LNCAP (cell line): Measurements from ENCODE around the gene ANKZF1.

Source experiments
- TF ChIP-seq, protein P1 (sequence below): fragments of 450-650 bp; IDR thresholded peaks from 2 replicates; pipeline ENCODE4 v1.5.1; 2017; ENCODE audit warnings: mild to moderate bottlenecking

Gene ANKZF1, protein sequence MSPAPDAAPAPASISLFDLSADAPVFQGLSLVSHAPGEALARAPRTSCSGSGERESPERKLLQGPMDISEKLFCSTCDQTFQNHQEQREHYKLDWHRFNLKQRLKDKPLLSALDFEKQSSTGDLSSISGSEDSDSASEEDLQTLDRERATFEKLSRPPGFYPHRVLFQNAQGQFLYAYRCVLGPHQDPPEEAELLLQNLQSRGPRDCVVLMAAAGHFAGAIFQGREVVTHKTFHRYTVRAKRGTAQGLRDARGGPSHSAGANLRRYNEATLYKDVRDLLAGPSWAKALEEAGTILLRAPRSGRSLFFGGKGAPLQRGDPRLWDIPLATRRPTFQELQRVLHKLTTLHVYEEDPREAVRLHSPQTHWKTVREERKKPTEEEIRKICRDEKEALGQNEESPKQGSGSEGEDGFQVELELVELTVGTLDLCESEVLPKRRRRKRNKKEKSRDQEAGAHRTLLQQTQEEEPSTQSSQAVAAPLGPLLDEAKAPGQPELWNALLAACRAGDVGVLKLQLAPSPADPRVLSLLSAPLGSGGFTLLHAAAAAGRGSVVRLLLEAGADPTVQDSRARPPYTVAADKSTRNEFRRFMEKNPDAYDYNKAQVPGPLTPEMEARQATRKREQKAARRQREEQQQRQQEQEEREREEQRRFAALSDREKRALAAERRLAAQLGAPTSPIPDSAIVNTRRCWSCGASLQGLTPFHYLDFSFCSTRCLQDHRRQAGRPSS

DNA sequence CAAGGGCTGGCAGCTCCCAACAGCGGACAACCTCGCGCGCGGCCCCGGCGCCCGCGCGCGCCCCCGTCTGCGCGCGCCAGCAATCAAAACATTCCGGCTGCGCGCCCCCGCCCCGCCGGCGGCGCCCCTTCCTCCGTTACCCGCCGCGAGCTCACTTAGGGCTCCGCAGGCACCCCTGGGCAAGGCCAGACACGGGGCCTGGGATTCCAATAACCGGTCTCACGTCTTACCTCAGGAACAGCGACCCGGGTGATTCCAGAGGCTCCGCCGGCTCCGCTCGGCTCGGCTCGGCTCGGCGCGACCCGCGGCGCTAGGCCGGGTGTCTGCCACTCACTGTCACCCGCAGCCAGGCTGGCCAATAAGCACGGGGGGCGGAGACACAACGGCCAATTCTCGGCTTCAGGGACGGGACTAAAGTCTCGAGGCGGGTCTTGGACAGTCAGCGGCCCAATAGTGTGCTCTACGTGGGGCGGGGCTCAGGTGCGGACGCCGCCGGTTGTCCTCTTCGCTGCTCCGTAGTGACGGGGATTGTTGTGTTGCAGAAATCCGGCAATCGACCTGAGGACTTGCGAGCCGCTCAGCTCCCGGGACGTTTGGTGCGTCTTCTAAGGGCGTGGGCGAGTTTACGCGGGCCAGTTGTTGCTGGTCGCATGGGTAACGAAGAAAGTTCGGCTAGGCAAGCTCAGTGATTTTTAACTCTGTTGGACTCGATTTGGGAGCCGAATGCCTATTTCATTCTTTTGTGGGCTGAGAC is at the start of gene ANKZF1, which contains the start of gene ATG9A:
TSS of gene ANKZF1 (plus strand) at position 502 of the 754 bp plus-strand sequence. CDS start 452 bp downstream, outside the sequence.
TSS of gene ATG9A (minus strand) at position 332 of the 754 bp plus-strand sequence. CDS start 1,612 bp downstream, outside the sequence.
- TF ChIP-seq, protein P1, sequence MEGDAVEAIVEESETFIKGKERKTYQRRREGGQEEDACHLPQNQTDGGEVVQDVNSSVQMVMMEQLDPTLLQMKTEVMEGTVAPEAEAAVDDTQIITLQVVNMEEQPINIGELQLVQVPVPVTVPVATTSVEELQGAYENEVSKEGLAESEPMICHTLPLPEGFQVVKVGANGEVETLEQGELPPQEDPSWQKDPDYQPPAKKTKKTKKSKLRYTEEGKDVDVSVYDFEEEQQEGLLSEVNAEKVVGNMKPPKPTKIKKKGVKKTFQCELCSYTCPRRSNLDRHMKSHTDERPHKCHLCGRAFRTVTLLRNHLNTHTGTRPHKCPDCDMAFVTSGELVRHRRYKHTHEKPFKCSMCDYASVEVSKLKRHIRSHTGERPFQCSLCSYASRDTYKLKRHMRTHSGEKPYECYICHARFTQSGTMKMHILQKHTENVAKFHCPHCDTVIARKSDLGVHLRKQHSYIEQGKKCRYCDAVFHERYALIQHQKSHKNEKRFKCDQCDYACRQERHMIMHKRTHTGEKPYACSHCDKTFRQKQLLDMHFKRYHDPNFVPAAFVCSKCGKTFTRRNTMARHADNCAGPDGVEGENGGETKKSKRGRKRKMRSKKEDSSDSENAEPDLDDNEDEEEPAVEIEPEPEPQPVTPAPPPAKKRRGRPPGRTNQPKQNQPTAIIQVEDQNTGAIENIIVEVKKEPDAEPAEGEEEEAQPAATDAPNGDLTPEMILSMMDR: no peak

- TF ChIP-seq, protein P1: no peak
Observed at GRCh38 chr2:219180961-219181360, 48.6 kb upstream of the ANKZF1 start.

GRCh38 chr2:219181531-219181930 is 48.1 kb upstream of the ANKZF1 start:
- TF ChIP-seq, protein P1: no peak

DNA sequence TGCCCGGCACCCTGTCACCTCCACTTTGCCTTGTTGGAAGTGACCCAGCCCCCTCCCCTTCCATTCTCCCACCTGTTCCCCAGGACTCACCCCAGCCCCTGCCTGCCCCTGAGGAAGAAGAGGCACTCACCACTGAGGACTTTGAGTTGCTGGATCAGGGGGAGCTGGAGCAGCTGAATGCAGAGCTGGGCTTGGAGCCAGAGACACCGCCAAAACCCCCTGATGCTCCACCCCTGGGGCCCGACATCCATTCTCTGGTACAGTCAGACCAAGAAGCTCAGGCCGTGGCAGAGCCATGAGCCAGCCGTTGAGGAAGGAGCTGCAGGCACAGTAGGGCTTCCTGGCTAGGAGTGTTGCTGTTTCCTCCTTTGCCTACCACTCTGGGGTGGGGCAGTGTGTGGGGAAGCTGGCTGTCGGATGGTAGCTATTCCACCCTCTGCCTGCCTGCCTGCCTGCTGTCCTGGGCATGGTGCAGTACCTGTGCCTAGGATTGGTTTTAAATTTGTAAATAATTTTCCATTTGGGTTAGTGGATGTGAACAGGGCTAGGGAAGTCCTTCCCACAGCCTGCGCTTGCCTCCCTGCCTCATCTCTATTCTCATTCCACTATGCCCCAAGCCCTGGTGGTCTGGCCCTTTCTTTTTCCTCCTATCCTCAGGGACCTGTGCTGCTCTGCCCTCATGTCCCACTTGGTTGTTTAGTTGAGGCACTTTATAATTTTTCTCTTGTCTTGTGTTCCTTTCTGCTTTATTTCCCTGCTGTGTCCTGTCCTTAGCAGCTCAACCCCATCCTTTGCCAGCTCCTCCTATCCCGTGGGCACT is 47.1 kb upstream of the ANKZF1 start:
- TF ChIP-seq, protein P1: no peak

DNA sequence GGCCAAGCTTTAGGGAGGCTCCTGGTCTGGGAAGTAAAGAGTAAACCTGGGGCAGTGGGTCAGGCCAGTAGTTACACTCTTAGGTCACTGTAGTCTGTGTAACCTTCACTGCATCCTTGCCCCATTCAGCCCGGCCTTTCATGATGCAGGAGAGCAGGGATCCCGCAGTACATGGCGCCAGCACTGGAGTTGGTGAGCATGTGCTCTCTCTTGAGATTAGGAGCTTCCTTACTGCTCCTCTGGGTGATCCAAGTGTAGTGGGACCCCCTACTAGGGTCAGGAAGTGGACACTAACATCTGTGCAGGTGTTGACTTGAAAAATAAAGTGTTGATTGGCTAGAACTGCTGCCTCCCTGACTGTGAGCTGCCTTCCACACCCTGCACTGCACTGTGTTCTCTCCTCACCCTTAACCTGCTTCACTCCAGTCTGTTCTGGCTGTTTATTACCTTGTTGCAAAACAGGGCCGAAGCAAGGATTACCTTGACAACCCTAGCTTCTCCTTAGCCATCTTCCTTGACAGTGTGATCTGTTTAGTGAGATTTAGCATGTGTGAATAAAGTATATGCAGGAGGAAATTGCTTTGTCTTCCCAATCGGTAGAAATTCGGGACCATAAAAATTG is 46.3 kb upstream of the ANKZF1 start:
- TF ChIP-seq, protein P1: no peak

DNA sequence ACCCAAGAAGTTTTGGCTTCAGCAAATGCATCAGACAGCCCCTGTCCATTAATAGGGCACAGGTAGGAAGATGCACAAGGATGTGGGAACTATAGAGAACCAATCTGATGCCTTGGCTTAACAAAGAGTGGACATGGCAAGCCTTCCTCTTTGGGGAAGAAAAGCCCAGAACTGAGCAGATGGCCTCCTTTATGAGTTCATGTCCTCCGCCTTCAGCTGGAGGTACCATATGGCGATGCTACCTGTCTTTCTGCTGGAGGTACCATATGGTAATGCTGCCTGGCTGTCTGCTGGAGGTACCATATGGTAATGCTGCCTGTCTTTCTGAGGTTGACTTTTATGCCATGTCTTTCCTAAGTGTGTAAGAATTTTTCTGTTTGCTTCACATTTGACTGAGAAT is 45.5 kb upstream of the ANKZF1 start:
- TF ChIP-seq, protein P1: no peak
